NCI-H82 treated with DMSO at 0.1 percent for 48 hours (cell line): Measurements from ENCODE around the gene DDAH1.

Experiments used
- DNase-seq: peaks from one replicate; lab custom pipeline; 2025; ENCODE audit not compliant: unreplicated experiment; lab: John Stamatoyannopoulos, UW

The DDAH1 gene

GRCh38 chr1:85333186-85333585 lies 131.8 kb downstream of the DDAH1 start:
- DNase-seq: no peak

GRCh38 chr1:85332575-85332974 lies 132.4 kb downstream of the DDAH1 start:
- no peak for DNase-seq

GRCh38 chr1:85330711-85331290 lies 134.2 kb downstream of the DDAH1 start:
- no peak for DNase-seq

- DNase-seq: no peak
These were observed 134.7 kb downstream of the DDAH1 start for GRCh38 chr1:85330214-85330631.

GRCh38 chr1:85328713-85329397 lies 136.1 kb downstream of the DDAH1 start:
- no peak for DNase-seq

- DNase-seq: no peak
These were observed 137.2 kb downstream of the DDAH1 start for GRCh38 chr1:85327759-85328158.

- no peak for DNase-seq
These were observed 138.1 kb downstream of the DDAH1 start for GRCh38 chr1:85326851-85327250.

- DNase-seq: peak; percentile 42
These were observed 138.6 kb downstream of the DDAH1 start for GRCh38 chr1:85326336-85326735.

- no peak for DNase-seq
These were observed 139.0 kb downstream of the DDAH1 start for GRCh38 chr1:85325920-85326319.

- DNase-seq: no peak
These were observed 141.2 kb downstream of the DDAH1 start for GRCh38 chr1:85323770-85324169.

GRCh38 chr1:85322655-85323054 lies 142.3 kb downstream of the DDAH1 start:
- no peak for DNase-seq

- DNase-seq: no peak
These were observed 143.6 kb downstream of the DDAH1 start for GRCh38 chr1:85321237-85321964.

- no peak for DNase-seq
These were observed 144.4 kb downstream of the DDAH1 start for GRCh38 chr1:85320371-85321131.

GRCh38 chr1:85319931-85320330 lies 145.0 kb downstream of the DDAH1 start:
- no peak for DNase-seq

- DNase-seq: no peak
These were observed 145.5 kb downstream of the DDAH1 start for GRCh38 chr1:85319491-85319890.

- no peak for DNase-seq
These were observed 146.7 kb downstream of the DDAH1 start for GRCh38 chr1:85318217-85318616.

- DNase-seq: no peak
These were observed 147.4 kb downstream of the DDAH1 start for GRCh38 chr1:85317560-85317959.

- DNase-seq: no peak
These were observed 148.6 kb downstream of the DDAH1 start for GRCh38 chr1:85316321-85316720.

- no peak for DNase-seq
These were observed 149.2 kb downstream of the DDAH1 start for GRCh38 chr1:85315789-85316188.

- DNase-seq: no peak
These were observed 150.2 kb downstream of the DDAH1 start for GRCh38 chr1:85314726-85315125.

- no peak for DNase-seq
These were observed 150.9 kb downstream of the DDAH1 start for GRCh38 chr1:85313888-85314696.
